ENCODE measurements around the gene ELOVL3. TPM values are rescaled to one million over a fixed set of nuclear protein-coding genes. Genes with fewer than 3 reads are reported as not detected.
A peak's percentile ranks its signal among the peaks of the same experiment; 100 is the strongest.
"Not testable (repeated sequence)": the region's sequence is repeated elsewhere in the genome, so short reads cannot be mapped to it uniquely, and the experiment has no call there.

ELOVL3 gene, protein sequence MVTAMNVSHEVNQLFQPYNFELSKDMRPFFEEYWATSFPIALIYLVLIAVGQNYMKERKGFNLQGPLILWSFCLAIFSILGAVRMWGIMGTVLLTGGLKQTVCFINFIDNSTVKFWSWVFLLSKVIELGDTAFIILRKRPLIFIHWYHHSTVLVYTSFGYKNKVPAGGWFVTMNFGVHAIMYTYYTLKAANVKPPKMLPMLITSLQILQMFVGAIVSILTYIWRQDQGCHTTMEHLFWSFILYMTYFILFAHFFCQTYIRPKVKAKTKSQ
- under 1 TPM in 1 of 2 donors, not detected in 1; 0.02 TPM for polyA plus RNA-seq

DNA sequence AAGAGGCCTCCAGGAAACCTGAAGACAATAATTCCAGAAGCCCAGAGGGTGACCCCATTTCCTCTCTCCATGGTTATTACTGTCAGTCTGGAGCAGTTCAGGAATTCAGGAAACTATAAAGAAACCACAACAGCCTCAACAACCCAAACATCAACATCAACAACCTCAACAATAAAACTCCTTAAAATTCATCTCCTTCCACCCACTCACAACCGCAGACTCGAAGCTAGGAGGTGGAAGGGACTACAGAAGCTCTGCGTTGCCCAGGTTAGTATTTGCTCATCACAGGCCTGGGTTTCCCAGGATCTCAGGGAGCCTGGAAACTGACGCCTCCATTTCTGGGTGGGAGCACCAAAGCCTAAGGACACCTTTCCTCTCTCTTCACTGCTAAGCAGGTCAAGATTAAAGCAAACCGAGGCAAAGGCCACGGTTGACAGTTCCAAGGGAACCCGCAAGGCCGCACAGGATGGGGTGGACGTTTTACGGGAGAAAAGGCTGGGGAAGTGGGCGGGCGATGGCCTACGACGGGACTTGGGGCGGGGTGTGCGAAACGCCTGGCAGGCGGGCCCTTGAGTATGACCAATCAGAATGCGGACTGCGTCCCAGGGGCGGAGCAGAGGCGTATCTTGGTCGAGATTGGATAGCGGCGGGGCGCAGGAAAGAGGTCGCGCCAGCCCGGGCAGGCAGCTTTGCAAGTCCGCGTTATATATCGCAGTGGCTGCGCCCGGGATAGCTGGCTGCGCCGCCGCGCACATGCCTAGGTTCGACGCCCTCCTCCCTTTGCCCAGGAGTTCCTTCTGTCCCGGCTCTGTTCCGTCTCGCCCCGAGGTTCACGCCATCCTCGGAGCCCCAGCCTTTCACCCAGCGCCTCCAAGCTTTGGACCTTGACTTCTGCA is at the start of gene ELOVL3:
ELOVL3 (plus strand) TSS at position 654 of the 896 bp plus-strand sequence. CDS start 250 bp downstream, outside the sequence.
- H3K27ac ChIP-seq (ENCODE audit: low read depth in 2 of 2, low read length in 1 of 2) = peak within 1 kb of the TSS in 1 of 2 donors; percentile 59
- no peaks in the 10 kb centered on the region for H3K9me3 ChIP-seq (ENCODE audit: control insufficient read depth in 2 of 2, insufficient read depth in 1 of 2, low read depth in 1 of 2, low read length in 1 of 2)
- no peaks in the 10 kb centered on the region for H3K36me3 ChIP-seq (ENCODE audit: control insufficient read depth in 2 of 2, insufficient read depth in 2 of 2, low read length in 1 of 2)
- H3K27me3 ChIP-seq (ENCODE audit: control insufficient read depth in 1 of 2, insufficient read depth in 2 of 2, low read length in 2 of 2) = peaks cover 0 to 5% of the 10 kb centered on the region in 2 donors
- WGBS, 2 donors = 8 to 9% methylated on average over 44 to 47 of the region's 47 CpGs
- H3K4me3 ChIP-seq (ENCODE audit: low read depth in 1 of 2, low read length in 2 of 2) = peak within 1 kb of the TSS; percentile 12 to 24
- peaks cover 4 to 8% of the 10 kb centered on the region in 2 donors for H3K4me1 ChIP-seq (ENCODE audit: control insufficient read depth in 2 of 2, insufficient read depth in 2 of 2, low read length in 1 of 2)

DNA sequence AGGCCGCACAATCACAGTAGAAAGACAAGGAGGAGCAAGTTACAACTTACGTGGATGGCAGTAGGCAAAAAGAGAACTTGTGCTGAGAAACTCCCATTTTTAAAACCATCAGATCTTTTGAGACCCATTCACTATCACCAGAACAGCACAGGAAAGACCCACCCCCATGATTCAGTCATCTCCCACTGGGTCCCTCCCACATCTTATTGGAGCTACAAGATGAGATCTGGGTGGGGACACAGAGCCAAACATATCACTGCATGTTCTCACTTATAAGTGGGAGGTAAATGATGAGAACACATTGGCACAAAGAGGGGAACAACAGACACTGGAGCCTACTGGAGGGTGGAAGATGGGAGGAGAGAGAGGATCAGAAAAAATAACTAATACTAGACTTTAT is 41.5 kb upstream of the ELOVL3 start:
- Histone ChIP-seq H3K9me3 (ENCODE audit: control insufficient read depth in 2 of 2, insufficient read depth in 1 of 2, low read depth in 1 of 2, low read length in 1 of 2) (no peaks in the 10 kb centered on the region), H3K36me3 (ENCODE audit: control insufficient read depth in 2 of 2, insufficient read depth in 2 of 2, low read length in 1 of 2) (no peaks in the 10 kb centered on the region), H3K4me1 (ENCODE audit: control insufficient read depth in 2 of 2, insufficient read depth in 2 of 2, low read length in 1 of 2) (no peaks in the 10 kb centered on the region), H3K27me3 (ENCODE audit: control insufficient read depth in 1 of 2, insufficient read depth in 2 of 2, low read length in 2 of 2) (no peaks in the 10 kb centered on the region), H3K27ac (ENCODE audit: low read depth in 2 of 2, low read length in 1 of 2) (no peak overlapping the region), H3K4me3 (ENCODE audit: low read depth in 1 of 2, low read length in 2 of 2) (no peak overlapping the region)
- WGBS, 2 donors = 86 to 92% methylated on average over 2 of the region's 2 CpGs

DNA sequence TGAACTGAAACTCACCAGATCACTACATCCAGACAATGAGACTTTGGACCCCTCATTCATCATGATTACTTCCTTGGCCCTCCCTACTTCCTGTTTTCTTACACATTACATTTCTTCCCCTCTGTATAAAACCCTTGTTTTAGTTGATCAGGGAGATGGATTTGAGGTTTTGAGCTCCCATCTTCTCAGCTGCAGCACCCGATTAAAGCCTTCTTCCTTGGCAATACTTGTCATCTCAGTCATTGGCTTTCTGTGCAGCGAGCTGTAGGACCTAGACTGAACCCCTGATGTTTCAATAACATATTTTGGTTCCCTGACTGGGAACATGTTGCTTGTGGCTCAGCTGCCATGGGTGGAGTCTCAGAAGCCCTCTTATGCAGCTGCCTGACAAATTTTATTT is 40.8 kb upstream of the ELOVL3 start:
- no peak overlapping the region for H3K4me3 ChIP-seq (ENCODE audit: low read depth in 1 of 2, low read length in 2 of 2)
- H3K27me3 ChIP-seq (ENCODE audit: control insufficient read depth in 1 of 2, insufficient read depth in 2 of 2, low read length in 2 of 2) = no peaks in the 10 kb centered on the region
- H3K4me1 ChIP-seq (ENCODE audit: control insufficient read depth in 2 of 2, insufficient read depth in 2 of 2, low read length in 1 of 2) = no peaks in the 10 kb centered on the region
- H3K36me3 ChIP-seq (ENCODE audit: control insufficient read depth in 2 of 2, insufficient read depth in 2 of 2, low read length in 1 of 2) = no peaks in the 10 kb centered on the region
- H3K27ac ChIP-seq (ENCODE audit: low read depth in 2 of 2, low read length in 1 of 2) = no peak overlapping the region
- WGBS, 2 donors = 63 to 71% methylated on average over 2 of the region's 2 CpGs
- H3K9me3 ChIP-seq (ENCODE audit: control insufficient read depth in 2 of 2, insufficient read depth in 1 of 2, low read depth in 1 of 2, low read length in 1 of 2) = no peaks in the 10 kb centered on the region

DNA sequence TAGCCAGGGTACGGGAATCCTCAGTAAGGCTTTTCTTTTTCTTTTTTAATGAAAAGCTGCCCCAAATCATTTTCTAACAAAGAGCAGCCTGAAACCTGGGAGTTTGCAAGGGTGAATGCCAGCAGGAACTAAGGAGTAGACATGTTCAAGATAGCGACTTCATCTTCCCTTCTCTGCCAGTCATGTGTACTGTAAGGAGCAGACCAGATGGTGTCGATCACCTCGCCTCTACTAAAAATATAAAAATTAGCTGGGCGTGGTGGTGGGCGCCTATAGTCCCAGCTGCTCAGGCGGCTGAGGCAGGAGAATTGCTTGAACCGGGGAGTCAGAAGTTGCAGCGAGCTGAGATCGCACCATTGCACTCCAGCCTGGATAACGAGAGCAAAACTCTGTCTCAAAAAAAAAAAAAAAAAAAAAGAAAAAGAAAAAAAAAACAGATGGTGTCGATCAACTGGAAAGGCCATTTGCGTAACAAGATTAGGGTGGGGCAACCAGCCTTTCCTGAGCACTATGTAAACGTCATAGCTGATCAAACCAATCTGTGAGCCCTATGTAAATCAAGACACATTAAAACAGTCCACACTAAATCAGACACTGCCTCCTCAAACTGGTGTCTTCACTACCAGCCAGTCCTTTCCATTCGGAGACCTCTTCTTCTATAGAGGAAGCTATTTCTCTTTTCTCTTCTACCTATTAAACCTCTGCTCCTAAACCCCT is 40.1 kb upstream of the ELOVL3 start:
- Histone ChIP-seq H3K9me3 (ENCODE audit: control insufficient read depth in 2 of 2, insufficient read depth in 1 of 2, low read depth in 1 of 2, low read length in 1 of 2) (no peaks in the 10 kb centered on the region), H3K36me3 (ENCODE audit: control insufficient read depth in 2 of 2, insufficient read depth in 2 of 2, low read length in 1 of 2) (no peaks in the 10 kb centered on the region), H3K4me1 (ENCODE audit: control insufficient read depth in 2 of 2, insufficient read depth in 2 of 2, low read length in 1 of 2) (no peaks in the 10 kb centered on the region), H3K4me3 (ENCODE audit: low read depth in 1 of 2, low read length in 2 of 2) (no peak overlapping the region), H3K27ac (ENCODE audit: low read depth in 2 of 2, low read length in 1 of 2) (no peak overlapping the region), H3K27me3 (ENCODE audit: control insufficient read depth in 1 of 2, insufficient read depth in 2 of 2, low read length in 2 of 2) (no peaks in the 10 kb centered on the region)
- WGBS, 2 donors = 75 to 76% methylated on average over 15 of the region's 15 CpGs

DNA sequence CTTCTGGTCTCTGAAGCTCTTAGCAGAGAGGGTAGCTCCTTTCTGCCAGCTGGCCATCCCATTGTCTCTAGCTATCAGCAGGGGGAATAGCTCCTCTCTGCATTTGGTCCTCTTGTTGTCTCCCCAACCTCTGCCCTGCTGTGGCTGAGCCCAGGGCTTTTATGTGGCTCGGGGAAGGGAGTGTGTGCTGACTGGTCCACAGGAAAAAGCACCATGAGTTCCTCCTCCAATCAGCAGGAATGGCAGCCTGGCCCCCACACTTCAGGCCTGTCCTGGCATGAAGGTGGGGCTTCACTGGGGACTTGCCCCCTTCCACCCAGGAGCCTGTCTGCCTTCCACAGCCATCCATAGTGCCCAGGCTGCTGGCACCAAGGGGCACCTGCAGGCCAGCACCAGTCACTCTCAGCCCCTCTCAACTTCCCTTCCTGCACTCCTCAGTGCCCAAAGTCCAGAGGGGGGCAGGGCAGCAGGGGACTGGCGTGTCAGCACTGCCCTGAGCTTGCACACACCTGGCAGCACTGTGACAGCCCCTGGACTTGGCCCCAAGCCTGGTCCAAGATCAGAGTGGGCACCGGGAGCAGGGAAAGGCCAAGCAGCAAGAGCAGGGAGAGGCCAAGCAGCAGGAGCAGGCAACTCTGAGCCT is 37.7 kb upstream of the ELOVL3 start:
- peaks cover 0 to 6% of the 10 kb centered on the region in 2 donors for H3K9me3 ChIP-seq (ENCODE audit: control insufficient read depth in 2 of 2, insufficient read depth in 1 of 2, low read depth in 1 of 2, low read length in 1 of 2)
- H3K4me1 ChIP-seq (ENCODE audit: control insufficient read depth in 2 of 2, insufficient read depth in 2 of 2, low read length in 1 of 2) = no peaks in the 10 kb centered on the region
- no peak overlapping the region for H3K27ac ChIP-seq (ENCODE audit: low read depth in 2 of 2, low read length in 1 of 2)
- no peak overlapping the region for H3K4me3 ChIP-seq (ENCODE audit: low read depth in 1 of 2, low read length in 2 of 2)
- no peaks in the 10 kb centered on the region for H3K27me3 ChIP-seq (ENCODE audit: control insufficient read depth in 1 of 2, insufficient read depth in 2 of 2, low read length in 2 of 2)
- no peaks in the 10 kb centered on the region for H3K36me3 ChIP-seq (ENCODE audit: control insufficient read depth in 2 of 2, insufficient read depth in 2 of 2, low read length in 1 of 2)
- 67% methylated on average over 3 of the region's 3 CpGs for WGBS, 2 donors

DNA sequence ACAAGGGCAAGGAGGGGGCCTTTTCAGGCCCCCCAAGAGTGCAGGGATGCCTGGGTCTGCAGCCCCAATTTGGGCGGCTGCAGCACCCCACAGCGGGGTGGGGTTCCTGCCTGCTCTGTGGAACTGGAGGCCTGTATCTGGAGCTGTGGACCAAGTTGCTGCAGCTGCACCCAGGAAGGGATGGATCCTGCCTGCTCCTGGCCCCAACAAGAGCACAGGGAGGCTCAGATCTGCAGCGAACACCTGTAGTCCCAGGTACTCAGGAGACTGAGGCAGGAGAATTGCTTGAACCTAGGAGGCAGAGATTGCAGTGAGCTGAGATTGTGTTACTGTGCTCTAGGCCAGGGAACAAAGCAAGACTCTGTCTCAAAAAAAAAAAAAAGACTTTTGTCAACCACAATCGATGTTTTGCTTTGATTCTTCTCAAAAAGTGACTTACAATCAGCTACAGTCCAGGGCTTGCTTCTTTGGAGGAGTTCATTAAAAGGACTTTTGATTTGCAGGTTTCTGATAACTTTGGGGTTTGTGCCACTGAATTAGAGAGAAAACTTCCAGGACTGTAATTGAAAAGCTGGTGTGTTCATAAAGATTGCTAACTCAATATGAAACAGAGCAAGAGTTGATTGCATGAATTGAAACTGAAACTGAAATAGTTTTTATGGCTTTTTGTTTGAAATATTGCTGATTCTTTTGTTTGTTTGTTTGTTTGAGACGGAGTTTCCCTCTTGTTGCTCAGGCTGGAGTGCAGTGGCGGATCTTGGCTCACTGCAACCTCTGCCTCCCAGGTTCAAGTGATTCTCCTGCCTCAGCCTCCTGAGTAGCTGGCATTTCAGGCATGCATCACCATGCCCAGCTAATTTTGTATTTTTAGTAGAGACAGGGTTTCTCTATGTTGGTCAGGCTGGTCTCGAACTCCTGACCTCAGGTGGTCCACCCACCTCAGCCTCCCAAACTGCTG is 36.9 kb upstream of the ELOVL3 start:
- not testable (repeated sequence) for H3K4me1 ChIP-seq (ENCODE audit: control insufficient read depth in 2 of 2, insufficient read depth in 2 of 2, low read length in 1 of 2); H3K4me3 ChIP-seq (ENCODE audit: low read depth in 1 of 2, low read length in 2 of 2); H3K36me3 ChIP-seq (ENCODE audit: control insufficient read depth in 2 of 2, insufficient read depth in 2 of 2, low read length in 1 of 2); H3K9me3 ChIP-seq (ENCODE audit: control insufficient read depth in 2 of 2, insufficient read depth in 1 of 2, low read depth in 1 of 2, low read length in 1 of 2); H3K27me3 ChIP-seq (ENCODE audit: control insufficient read depth in 1 of 2, insufficient read depth in 2 of 2, low read length in 2 of 2); H3K27ac ChIP-seq (ENCODE audit: low read depth in 2 of 2, low read length in 1 of 2)
- 61 to 65% methylated on average over 7 of the region's 7 CpGs for WGBS, 2 donors

DNA sequence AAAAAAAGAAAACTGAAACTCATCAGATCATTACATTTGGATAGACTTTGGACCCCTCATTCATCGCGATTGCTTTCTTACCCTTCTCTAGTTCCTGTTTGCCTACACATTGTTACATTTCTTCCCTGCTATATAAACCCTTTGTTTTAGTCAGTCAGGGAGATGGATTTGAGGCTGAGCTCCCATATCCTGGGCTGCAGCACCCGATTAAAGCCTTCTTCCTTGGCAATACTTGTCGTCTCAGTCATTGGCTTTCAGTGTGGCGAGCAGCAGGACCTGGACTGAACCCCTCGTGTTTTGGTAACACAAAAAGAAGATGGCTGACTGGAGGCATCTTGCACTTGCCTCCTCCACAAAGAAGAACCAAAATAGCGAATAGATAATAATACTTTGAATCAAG is 34.1 kb upstream of the ELOVL3 start:
- Histone ChIP-seq H3K36me3 (ENCODE audit: control insufficient read depth in 2 of 2, insufficient read depth in 2 of 2, low read length in 1 of 2) (no peaks in the 10 kb centered on the region), H3K4me1 (ENCODE audit: control insufficient read depth in 2 of 2, insufficient read depth in 2 of 2, low read length in 1 of 2) (no peaks in the 10 kb centered on the region), H3K27me3 (ENCODE audit: control insufficient read depth in 1 of 2, insufficient read depth in 2 of 2, low read length in 2 of 2) (no peaks in the 10 kb centered on the region), H3K4me3 (ENCODE audit: low read depth in 1 of 2, low read length in 2 of 2) (no peak overlapping the region), H3K27ac (ENCODE audit: low read depth in 2 of 2, low read length in 1 of 2) (no peak overlapping the region), H3K9me3 (ENCODE audit: control insufficient read depth in 2 of 2, insufficient read depth in 1 of 2, low read depth in 1 of 2, low read length in 1 of 2) (peaks cover 0 to 6% of the 10 kb centered on the region in 2 donors)
- WGBS, 2 donors = 82 to 83% methylated on average over 7 of the region's 7 CpGs

DNA sequence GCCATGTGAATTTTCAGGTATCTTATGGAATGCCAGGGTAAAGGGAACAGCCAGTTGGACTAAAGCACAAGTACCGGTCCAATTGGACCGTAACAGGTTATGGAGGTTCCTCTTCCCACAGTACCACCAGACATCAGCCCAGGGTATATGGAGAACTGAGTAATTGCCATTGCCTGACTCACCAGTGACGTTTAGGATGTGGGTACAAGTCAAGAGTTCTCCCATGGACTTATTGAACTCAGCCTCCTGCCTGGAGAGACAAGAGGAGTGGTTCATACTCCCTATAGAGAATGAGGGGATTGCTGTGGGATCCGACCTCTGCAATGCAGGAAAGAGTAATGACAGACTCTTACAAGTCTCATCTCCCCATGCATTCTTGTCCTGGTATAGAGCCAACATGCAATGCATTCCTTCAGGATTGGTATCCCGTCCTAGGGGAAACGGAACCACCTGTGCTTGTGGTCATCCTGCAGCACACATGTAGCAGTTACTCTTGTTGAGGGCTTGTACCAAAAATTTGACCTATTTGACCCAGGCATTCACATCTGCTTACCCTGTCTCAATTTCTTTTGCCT is 30.7 kb upstream of the ELOVL3 start:
- Histone ChIP-seq H3K27me3 (ENCODE audit: control insufficient read depth in 1 of 2, insufficient read depth in 2 of 2, low read length in 2 of 2) (no peaks in the 10 kb centered on the region), H3K4me3 (ENCODE audit: low read depth in 1 of 2, low read length in 2 of 2) (no peak overlapping the region), H3K36me3 (ENCODE audit: control insufficient read depth in 2 of 2, insufficient read depth in 2 of 2, low read length in 1 of 2) (no peaks in the 10 kb centered on the region), H3K4me1 (ENCODE audit: control insufficient read depth in 2 of 2, insufficient read depth in 2 of 2, low read length in 1 of 2) (no peaks in the 10 kb centered on the region), H3K9me3 (ENCODE audit: control insufficient read depth in 2 of 2, insufficient read depth in 1 of 2, low read depth in 1 of 2, low read length in 1 of 2) (peaks cover 0 to 6% of the 10 kb centered on the region in 2 donors), H3K27ac (ENCODE audit: low read depth in 2 of 2, low read length in 1 of 2) (no peak overlapping the region)
- WGBS, 2 donors = 77 to 80% methylated on average over 6 of the region's 6 CpGs

Measured in esophagus (tissue), 2 donors.